HCT116 (cell line): Measurements from ENCODE around the gene TBL1X. TPM values are rescaled to one million over a fixed set of nuclear protein-coding genes. Genes with fewer than 3 reads are reported as not detected.

Experiments used
- ATAC-seq: fragments of 200-7000 bp; cut with Tn5 transposase; 2 replicates; pipeline ENCODE4 v1.9.1; 2020; ENCODE audit warnings: mild to moderate bottlenecking, moderate library complexity
- BruUV-seq: library from RNA; stranded (reverse); fragments of 400-500 nt; replicated peaks from 2 replicates; lab custom pipeline; 2021; lab: Mats Ljungman, UMichigan
- CTCF ChIA-PET: fragments of 300-600 bp; sonication (Branson Sonifier 250); formaldehyde crosslinking; loops from one replicate; lab custom pipeline; 2021; ENCODE audit warnings: antibody characterized with exemption; lab: Charles Lee
- POLR2A ChIA-PET: fragments of 300-600, 350-600 bp; sonication (Branson Sonifier 250); formaldehyde crosslinking; loops from one replicate; lab custom pipeline; 2021; ENCODE audit warnings: antibody characterized with exemption; lab: Charles Lee
- RAD21 ChIA-PET, 2 experiments: fragments of 300-600 bp; sonication (Branson Sonifier 250); formaldehyde crosslinking; loops; one replicate each; lab custom pipeline; 2023; ENCODE audit warnings: low total read pairs in 2 of 2; ENCODE audit not compliant: uncharacterized antibody in 2 of 2, unreplicated experiment in 2 of 2, low non-redundant PET in 1 of 2; lab: Charles Lee
- DNase-seq: peaks from one replicate; pipeline ENCODE4 v3.0.0-alpha.2; 2010; ENCODE audit warnings: low read depth, low spot score
- H2AFZ ChIP-seq: fragments of 200-600 bp; shearing (Covaris generic), sonication (generic); 2 replicates; pipeline ENCODE4 v1.6.1; 2017; ENCODE audit warnings: low read depth, mixed run types, mixed read lengths, antibody characterized with exemption, low read length; ENCODE audit not compliant: poor library complexity, severe bottlenecking
- H3K27ac ChIP-seq: 2 replicates; pipeline ENCODE4 v1.5.1; 2012; ENCODE audit warnings: low read depth, low read length
- H3K27me3 ChIP-seq: fragments of 200-600 bp; sonication (generic); 2 replicates; pipeline ENCODE4 v1.6.1; 2016; ENCODE audit warnings: mixed run types, low read length, mixed read lengths; ENCODE audit not compliant: insufficient read depth
- H3K36me3 ChIP-seq, 2 experiments: fragments of 200-500 bp in 1 of 2; fragments of 200-600 bp in 1 of 2; sonication (Bioruptor generic) in 1 of 2; sonication (generic) in 1 of 2; 2 replicates each; pipeline versions ENCODE4 v1.5.1 to v1.6.1; 2014 to 2016; ENCODE audit warnings: low read length in 2 of 2, inconsistent platforms in 1 of 2, mixed read lengths in 1 of 2, mixed run types in 1 of 2; ENCODE audit not compliant: insufficient read depth in 2 of 2, control insufficient read depth in 1 of 2
- H3K4me1 ChIP-seq, 2 experiments: fragments of 200-600 bp in 1 of 2; sonication (generic) in 1 of 2; 2 replicates each; pipeline versions ENCODE4 v1.5.1 to v1.6.1; 2012 to 2017; ENCODE audit warnings: low read length in 2 of 2, inconsistent platforms in 1 of 2, mild to moderate bottlenecking in 1 of 2, mixed read lengths in 1 of 2, mixed run types in 1 of 2, moderate library complexity in 1 of 2; ENCODE audit not compliant: insufficient read depth in 2 of 2, control insufficient read depth in 1 of 2
- H3K4me2 ChIP-seq: fragments of 200-600 bp; sonication (generic); 2 replicates; pipeline ENCODE4 v1.6.1; 2017; ENCODE audit warnings: mixed run types, low read length, mixed read lengths
- H3K4me3 ChIP-seq, 2 experiments: fragments of 200-600 bp in 1 of 2; sonication (generic) in 1 of 2; replicated peaks in 1 of 2; 2 replicates each; pipeline ENCODE4 v1.5.1; 2011 to 2016; ENCODE audit warnings: low read length in 2 of 2, control low read depth in 1 of 2, low read depth in 1 of 2, mild to moderate bottlenecking in 1 of 2, mixed read lengths in 1 of 2, mixed run types in 1 of 2
- H3K79me2 ChIP-seq: fragments of 200-600 bp; sonication (generic); 2 replicates; pipeline ENCODE4 v1.6.1; 2017; ENCODE audit warnings: mild to moderate bottlenecking, mixed run types, low read length, moderate library complexity, mixed read lengths; ENCODE audit not compliant: insufficient read depth
- H3K9ac ChIP-seq: fragments of 200-600 bp; sonication (generic); 2 replicates; pipeline ENCODE4 v1.6.1; 2016; ENCODE audit warnings: low read length, mixed read lengths
- H3K9me2 ChIP-seq: fragments of 200-600 bp; sonication (generic), shearing (Covaris generic); 2 replicates; pipeline ENCODE4 v1.6.1; 2017; ENCODE audit warnings: mixed run types, mild to moderate bottlenecking, moderate library complexity; ENCODE audit not compliant: insufficient read depth
- H3K9me3 ChIP-seq, 2 experiments: fragments of 200-500 bp in 1 of 2; fragments of 200-600 bp in 1 of 2; sonication (Bioruptor generic) in 1 of 2; sonication (generic) in 1 of 2; 2 replicates each; pipeline ENCODE4 v1.6.1; 2014 to 2017; ENCODE audit warnings: low read length in 2 of 2, mixed read lengths in 2 of 2, inconsistent platforms in 1 of 2, low read depth in 1 of 2, mild to moderate bottlenecking in 1 of 2, mixed run types in 1 of 2, moderate library complexity in 1 of 2; ENCODE audit not compliant: control insufficient read depth in 1 of 2, insufficient read depth in 1 of 2
- H4K20me1 ChIP-seq: fragments of 200-600 bp; sonication (generic), shearing (Covaris generic); 2 replicates; pipeline ENCODE4 v1.6.1; 2017; ENCODE audit warnings: mixed run types, mild to moderate bottlenecking, moderate library complexity; ENCODE audit not compliant: insufficient read depth
- CBX3 ChIP-seq: IDR thresholded peaks from 2 replicates; pipeline ENCODE4 v1.6.1; 2012; ENCODE audit warnings: low read depth
- CEBPB ChIP-seq: IDR thresholded peaks from 2 replicates; pipeline ENCODE4 v1.6.1; 2012; ENCODE audit warnings: low read depth
- EGR1 ChIP-seq: IDR thresholded peaks from 2 replicates; pipeline ENCODE4 v1.6.1; 2012; ENCODE audit warnings: low read depth
- ELF1 ChIP-seq: IDR thresholded peaks from 2 replicates; pipeline ENCODE4 v1.6.1; 2012; ENCODE audit warnings: low read depth, borderline replicate concordance
- EZH2 ChIP-seq: fragments of 200-600 bp; sonication (generic); IDR thresholded peaks from 2 replicates; pipeline ENCODE4 v1.6.1; 2017; ENCODE audit warnings: antibody characterized with exemption, mixed run types
- EZH2phosphoT487 ChIP-seq: fragments of 200-600 bp; IDR thresholded peaks from 2 replicates; pipeline ENCODE4 v1.6.1; 2018; ENCODE audit warnings: antibody characterized with exemption, borderline replicate concordance
- FOSL1 ChIP-seq: IDR thresholded peaks from 2 replicates; pipeline ENCODE4 v1.6.1; 2012; ENCODE audit warnings: low read depth
- JUND ChIP-seq: IDR thresholded peaks from 2 replicates; pipeline ENCODE4 v1.6.1; 2012
- POLR2A ChIP-seq: IDR thresholded peaks from 2 replicates; pipeline ENCODE4 v1.7.0; 2011; ENCODE audit warnings: borderline replicate concordance; ENCODE audit not compliant: insufficient read depth, insufficient read length; ENCODE audit errors: extremely low read depth
- POLR2AphosphoS5 ChIP-seq: IDR thresholded peaks from 2 replicates; pipeline ENCODE4 v1.6.1; 2011; ENCODE audit warnings: mild to moderate bottlenecking, low read depth, low read length, moderate library complexity
- RAD21 ChIP-seq: IDR thresholded peaks from 2 replicates; pipeline ENCODE4 v1.6.1; 2012; ENCODE audit warnings: low read depth, mild to moderate bottlenecking
- REST ChIP-seq: IDR thresholded peaks from 2 replicates; pipeline ENCODE4 v1.6.1; 2012; ENCODE audit warnings: low read depth
- SP1 ChIP-seq: IDR thresholded peaks from 2 replicates; pipeline ENCODE4 v1.6.1; 2012; ENCODE audit warnings: low read depth
- SRF ChIP-seq: IDR thresholded peaks from 2 replicates; pipeline ENCODE4 v1.6.1; 2012; ENCODE audit warnings: low read depth
- TCF7L2 ChIP-seq: IDR thresholded peaks from 2 replicates; pipeline ENCODE4 v1.7.0; 2011; ENCODE audit warnings: borderline replicate concordance, inconsistent platforms; ENCODE audit not compliant: insufficient read depth, insufficient read length; ENCODE audit errors: extremely low read depth
- YY1 ChIP-seq: IDR thresholded peaks from 2 replicates; pipeline ENCODE4 v1.6.1; 2011; ENCODE audit warnings: low read length, low read depth, moderate library complexity, mild to moderate bottlenecking; ENCODE audit not compliant: insufficient replicate concordance; ENCODE audit errors: extremely low read depth
- ZFX ChIP-seq: fragments of 450-650 bp; IDR thresholded peaks from 2 replicates; pipeline ENCODE4 v1.6.1; 2017
- ZNF274 ChIP-seq: fragments of 200-500 bp; sonication (Bioruptor generic); IDR thresholded peaks from 2 replicates; pipeline ENCODE4 v1.6.1; 2014; ENCODE audit warnings: mild to moderate bottlenecking, low read depth, low read length, inconsistent platforms
- intact Hi-C: fragments of 100-400 bp; cut with micrococcal nuclease; formaldehyde crosslinking; loops from 2 replicates; pipeline ENCODE4 v1.10.0; 2022
- total RNA-seq: library from RNA; stranded (reverse); gene quantifications from one replicate; pipeline ENCODE4 v1.2.1, GENCODE V29; 2021; ENCODE audit not compliant: unreplicated experiment
- TF ChIP-seq, protein P1 (sequence below), 3 experiments: fragments of 200-600 bp in 1 of 3; sonication (generic) in 1 of 3; IDR thresholded peaks in 2 of 3; conservative IDR thresholded peaks in 1 of 3; 2 replicates each; pipeline ENCODE4 v1.5.1; 2012 to 2017; ENCODE audit warnings: low read depth in 2 of 3, low read length in 2 of 3, antibody characterized with exemption in 1 of 3, borderline replicate concordance in 1 of 3, control low read depth in 1 of 3, mild to moderate bottlenecking in 1 of 3, mixed read lengths in 1 of 3, mixed run types in 1 of 3, moderate library complexity in 1 of 3; ENCODE audit not compliant: insufficient read depth in 1 of 3
- TF ChIP-seq, protein P2 (sequence below): IDR thresholded peaks from 2 replicates; pipeline ENCODE4 v1.6.1; 2012

Gene TBL1X
- total RNA-seq, 1 experiment from 2014 or later: 37.8 TPM

GRCh38 chrX:9542106-9542760, 77.4 kb downstream of the TBL1X start:
- Histone ChIP-seq H3K36me3 (no peaks in the 10 kb centered on the region), H3K4me3 (no peak overlapping the region), H3K9me3 (no peaks in the 10 kb centered on the region), H3K27me3 (no peaks in the 10 kb centered on the region), H3K9me2 (no peaks in the 10 kb centered on the region), H3K79me2 (no peaks in the 10 kb centered on the region), H3K4me2 (no peak overlapping the region), H2AFZ (no peak overlapping the region), H3K4me1 (no peaks in the 10 kb centered on the region), H3K27ac (no peak overlapping the region), H4K20me1 (no peaks in the 10 kb centered on the region), H3K9ac (no peak overlapping the region)
- no peak for ATAC-seq
- BruUV-seq: no TSS peak
- no peak for DNase-seq
- intact Hi-C loops: no loop called here
- ChIA-PET RAD21 (no interaction called here), POLR2A (no interaction called here), CTCF (no interaction called here)
- TF ChIP-seq ZNF274 (no peak), EZH2phosphoT487 (no peak), POLR2A (no peak), YY1 (no peak), POLR2AphosphoS5 (no peak), ZFX (no peak), SRF (no peak), SP1 (no peak), RAD21 (no peak), EZH2 (no peak), ELF1 (no peak), FOSL1 (no peak), TCF7L2 (no peak), REST (no peak), CEBPB (no peak), CBX3 (no peak), EGR1 (no peak), JUND (no peak)
- TF ChIP-seq, protein P1, sequence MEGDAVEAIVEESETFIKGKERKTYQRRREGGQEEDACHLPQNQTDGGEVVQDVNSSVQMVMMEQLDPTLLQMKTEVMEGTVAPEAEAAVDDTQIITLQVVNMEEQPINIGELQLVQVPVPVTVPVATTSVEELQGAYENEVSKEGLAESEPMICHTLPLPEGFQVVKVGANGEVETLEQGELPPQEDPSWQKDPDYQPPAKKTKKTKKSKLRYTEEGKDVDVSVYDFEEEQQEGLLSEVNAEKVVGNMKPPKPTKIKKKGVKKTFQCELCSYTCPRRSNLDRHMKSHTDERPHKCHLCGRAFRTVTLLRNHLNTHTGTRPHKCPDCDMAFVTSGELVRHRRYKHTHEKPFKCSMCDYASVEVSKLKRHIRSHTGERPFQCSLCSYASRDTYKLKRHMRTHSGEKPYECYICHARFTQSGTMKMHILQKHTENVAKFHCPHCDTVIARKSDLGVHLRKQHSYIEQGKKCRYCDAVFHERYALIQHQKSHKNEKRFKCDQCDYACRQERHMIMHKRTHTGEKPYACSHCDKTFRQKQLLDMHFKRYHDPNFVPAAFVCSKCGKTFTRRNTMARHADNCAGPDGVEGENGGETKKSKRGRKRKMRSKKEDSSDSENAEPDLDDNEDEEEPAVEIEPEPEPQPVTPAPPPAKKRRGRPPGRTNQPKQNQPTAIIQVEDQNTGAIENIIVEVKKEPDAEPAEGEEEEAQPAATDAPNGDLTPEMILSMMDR (IDR thresholded peaks at IDR 0.05 in 2 of 3, conservative IDR thresholded peaks at IDR 0.05 in 1 of 3; ENCODE audit: borderline replicate concordance in 1 of 3, insufficient read depth in 1 of 3, low read depth in 2 of 3, low read length in 2 of 3): no peak
- TF ChIP-seq, protein P2, sequence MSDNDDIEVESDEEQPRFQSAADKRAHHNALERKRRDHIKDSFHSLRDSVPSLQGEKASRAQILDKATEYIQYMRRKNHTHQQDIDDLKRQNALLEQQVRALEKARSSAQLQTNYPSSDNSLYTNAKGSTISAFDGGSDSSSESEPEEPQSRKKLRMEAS: no peak
